IPS-20b (cell line): ENCODE data around the gene ARHGAP26.
"Not testable (repeated sequence)": the region's sequence is repeated elsewhere in the genome, so short reads cannot be mapped to it uniquely, and the experiment has no call there.

Source experiments
- H3K27ac ChIP-seq: one replicate; pipeline ENCODE4 v1.5.1; 2013; ENCODE audit warnings: low read length
- H3K27me3 ChIP-seq: 2 replicates; pipeline ENCODE4 v1.6.1; 2013; ENCODE audit warnings: mild to moderate bottlenecking, low read length, inconsistent platforms; ENCODE audit not compliant: insufficient read depth
- H3K36me3 ChIP-seq: 2 replicates; pipeline ENCODE4 v1.6.1; 2013; ENCODE audit warnings: low read depth, mild to moderate bottlenecking, inconsistent platforms, low read length, moderate library complexity; ENCODE audit not compliant: insufficient read depth
- H3K4me1 ChIP-seq: 2 replicates; pipeline ENCODE4 v1.6.1; 2013; ENCODE audit warnings: mild to moderate bottlenecking, control low read depth, inconsistent platforms, low read length, moderate library complexity; ENCODE audit not compliant: insufficient read depth
- H3K4me3 ChIP-seq: 2 replicates; pipeline ENCODE4 v1.5.1; 2013; ENCODE audit warnings: mild to moderate bottlenecking, low read length, inconsistent platforms
- H3K9ac ChIP-seq: 2 replicates; pipeline ENCODE4 v1.6.1; 2013; ENCODE audit warnings: low read depth, mild to moderate bottlenecking, inconsistent platforms, low read length, moderate library complexity
- H3K9me3 ChIP-seq: 2 replicates; pipeline ENCODE4 v1.6.1; 2013; ENCODE audit warnings: mild to moderate bottlenecking, low read depth, low read length, inconsistent platforms; ENCODE audit not compliant: insufficient read depth

The ARHGAP26 gene

GRCh38 chr5:142984011-142984410 is 213.8 kb downstream of the ARHGAP26 start:
- H3K27me3 ChIP-seq = no peaks in the 10 kb centered on the region
- H3K9ac ChIP-seq = no peak overlapping the region
- H3K4me1 ChIP-seq = peaks cover 26% of the 10 kb centered on the region
- no peak overlapping the region for H3K4me3 ChIP-seq
- no peaks in the 10 kb centered on the region for H3K36me3 ChIP-seq
- H3K27ac ChIP-seq = no peak overlapping the region
- no peaks in the 10 kb centered on the region for H3K9me3 ChIP-seq

GRCh38 chr5:142984525-142984924 is 214.3 kb downstream of the ARHGAP26 start:
- H3K4me1 ChIP-seq = peaks cover 25% of the 10 kb centered on the region
- no peaks in the 10 kb centered on the region for H3K36me3 ChIP-seq
- no peaks in the 10 kb centered on the region for H3K9me3 ChIP-seq
- no peak overlapping the region for H3K9ac ChIP-seq
- no peak overlapping the region for H3K4me3 ChIP-seq
- no peaks in the 10 kb centered on the region for H3K27me3 ChIP-seq
- H3K27ac ChIP-seq = no peak overlapping the region

- not testable (repeated sequence) for H3K36me3 ChIP-seq, H3K27me3 ChIP-seq, H3K9ac ChIP-seq, H3K4me1 ChIP-seq, H3K27ac ChIP-seq, H3K4me3 ChIP-seq
- peaks cover 10% of the 10 kb centered on the region; the same call in 1 of the 2 replicates for H3K9me3 ChIP-seq
Measured at GRCh38 chr5:142989270-142989669, 219.1 kb downstream of the ARHGAP26 start.

- H3K9me3 ChIP-seq = peaks cover 10% of the 10 kb centered on the region; the same call in 1 of the 2 replicates
- H3K9ac ChIP-seq, H3K4me1 ChIP-seq, H3K27ac ChIP-seq, H3K27me3 ChIP-seq, H3K36me3 ChIP-seq, H3K4me3 ChIP-seq: not testable (repeated sequence)
Measured at GRCh38 chr5:142990073-142990472, 219.9 kb downstream of the ARHGAP26 start.

GRCh38 chr5:142994218-142994617 is 224.0 kb downstream of the ARHGAP26 start:
- Histone ChIP-seq H3K9me3 (peaks cover 10% of the 10 kb centered on the region; the same call in 1 of the 2 replicates), H3K9ac (no peak overlapping the region), H3K27ac (no peak overlapping the region), H3K4me3 (no peak overlapping the region), H3K36me3 (no peaks in the 10 kb centered on the region), H3K4me1 (peaks cover 4% of the 10 kb centered on the region; the same call in 1 of the 2 replicates), H3K27me3 (no peaks in the 10 kb centered on the region)

GRCh38 chr5:142995621-142996020 is 225.4 kb downstream of the ARHGAP26 start:
- H3K9ac ChIP-seq, H3K27ac ChIP-seq: not testable (repeated sequence)

GRCh38 chr5:142997591-142997990 is 227.4 kb downstream of the ARHGAP26 start:
- no peaks in the 10 kb centered on the region for H3K27me3 ChIP-seq
- H3K9me3 ChIP-seq = no peaks in the 10 kb centered on the region
- no peak overlapping the region for H3K9ac ChIP-seq
- H3K27ac ChIP-seq = no peak overlapping the region
- no peaks in the 10 kb centered on the region for H3K36me3 ChIP-seq
- no peak overlapping the region for H3K4me3 ChIP-seq
- H3K4me1 ChIP-seq = peaks cover 8% of the 10 kb centered on the region

More at GRCh38 chr5:142995621-142996020, 225.4 kb downstream of the ARHGAP26 start:
- H3K27me3 ChIP-seq, H3K36me3 ChIP-seq, H3K4me3 ChIP-seq, H3K4me1 ChIP-seq: not testable (repeated sequence)
- peaks cover 10% of the 10 kb centered on the region; the same call in 1 of the 2 replicates for H3K9me3 ChIP-seq

GRCh38 chr5:142998316-142999020 is 228.3 kb downstream of the ARHGAP26 start:
- Histone ChIP-seq H3K36me3 (no peaks in the 10 kb centered on the region), H3K27me3 (no peaks in the 10 kb centered on the region), H3K9me3 (no peaks in the 10 kb centered on the region), H3K4me3 (no peak overlapping the region), H3K9ac (no peak overlapping the region), H3K27ac (no peak overlapping the region), H3K4me1 (peaks cover 12% of the 10 kb centered on the region)

GRCh38 chr5:143000551-143000950 is 230.4 kb downstream of the ARHGAP26 start:
- not testable (repeated sequence) for H3K27ac ChIP-seq, H3K9me3 ChIP-seq, H3K36me3 ChIP-seq, H3K4me3 ChIP-seq, H3K27me3 ChIP-seq, H3K9ac ChIP-seq
- H3K4me1 ChIP-seq = peaks cover 12% of the 10 kb centered on the region

GRCh38 chr5:143001764-143002351 is 231.7 kb downstream of the ARHGAP26 start:
- peaks cover 12% of the 10 kb centered on the region for H3K4me1 ChIP-seq
- no peak overlapping the region for H3K27ac ChIP-seq
- H3K4me3 ChIP-seq = no peak overlapping the region
- H3K27me3 ChIP-seq = no peaks in the 10 kb centered on the region
- H3K36me3 ChIP-seq = no peaks in the 10 kb centered on the region
- H3K9ac ChIP-seq = no peak overlapping the region
- no peaks in the 10 kb centered on the region for H3K9me3 ChIP-seq

GRCh38 chr5:143002459-143003327 is 232.5 kb downstream of the ARHGAP26 start:
- H3K9me3 ChIP-seq = no peaks in the 10 kb centered on the region
- H3K27ac ChIP-seq = no peak overlapping the region
- no peaks in the 10 kb centered on the region for H3K27me3 ChIP-seq
- no peak overlapping the region for H3K4me3 ChIP-seq
- H3K4me1 ChIP-seq = peaks cover 12% of the 10 kb centered on the region
- H3K9ac ChIP-seq = no peak overlapping the region
- no peaks in the 10 kb centered on the region for H3K36me3 ChIP-seq

- H3K27ac ChIP-seq = no peak overlapping the region
- H3K9ac ChIP-seq = no peak overlapping the region
- peaks cover 10% of the 10 kb centered on the region for H3K4me1 ChIP-seq
- no peaks in the 10 kb centered on the region for H3K27me3 ChIP-seq
- H3K9me3 ChIP-seq = no peaks in the 10 kb centered on the region
- H3K4me3 ChIP-seq = no peak overlapping the region
- H3K36me3 ChIP-seq = no peaks in the 10 kb centered on the region
Measured at GRCh38 chr5:143003328-143003636, 233.1 kb downstream of the ARHGAP26 start.
